Measurements from ENCODE around the gene UBAP1. TPM values are rescaled to one million over a fixed set of nuclear protein-coding genes. Genes with fewer than 3 reads are reported as not detected.

Gene UBAP1
- total RNA-seq (2022; extraction: Qiagen RNA extraction), result 45.9 to 53.5 TPM (median 49.4 TPM) in 5 replicates

DNA sequence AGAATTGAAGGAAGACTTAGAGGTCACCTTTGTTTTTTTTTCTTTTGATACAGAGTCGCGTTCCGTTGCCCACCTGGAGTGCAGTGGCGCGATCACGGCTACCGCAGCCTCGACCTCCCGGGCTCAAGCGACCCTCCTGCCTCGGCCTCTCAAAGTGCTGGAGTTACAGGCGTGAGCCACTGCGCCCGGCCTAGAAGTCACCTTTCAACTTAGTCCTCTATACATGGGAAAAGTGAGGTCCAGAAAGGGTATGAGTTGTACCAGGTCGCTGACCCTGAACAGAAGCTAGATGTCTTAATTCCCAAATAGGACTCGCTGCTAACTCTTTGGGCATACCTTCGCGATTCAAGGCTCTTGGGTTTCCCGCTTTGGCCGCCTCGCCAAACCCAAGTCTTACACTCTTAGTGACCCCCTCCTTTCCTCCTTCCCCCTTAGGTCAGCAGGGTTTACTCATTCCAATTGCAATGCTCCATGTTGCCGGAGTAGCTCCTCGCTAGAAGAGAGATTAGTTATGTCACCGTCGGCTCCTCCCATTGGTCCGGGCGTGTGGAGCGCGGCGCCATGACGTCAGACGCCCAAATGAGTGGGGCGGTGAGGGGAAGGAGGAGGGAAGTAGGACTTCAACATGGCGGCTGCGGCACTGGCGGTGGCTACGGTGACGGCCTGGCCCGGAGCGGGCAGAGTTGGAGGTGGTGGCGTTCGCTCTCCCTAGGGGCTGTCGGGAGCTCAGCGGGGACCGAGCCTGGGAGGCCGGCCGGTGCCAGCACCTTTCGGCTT, at the start of gene UBAP1:
Gene UBAP1, plus strand, starts transcription at position 608 of the 777 bp plus-strand sequence. CDS start 41,872 bp downstream, outside the sequence.

Other genes with a start within 250 kb of the UBAP1 start
- gene UBAP2, start 130.2 kb upstream of the UBAP1 start, total RNA-seq (2022; extraction: Qiagen RNA extraction), result 39.3 to 46.9 TPM (median 45.4 TPM) in 5 replicates
- 34.3 to 41.6 TPM (median 39.5 TPM) in 5 replicates for gene DCAF12, start 52.3 kb upstream of the UBAP1 start, total RNA-seq (2022; extraction: Qiagen RNA extraction)
- 2.9 to 3.5 TPM (median 3.2 TPM) in 5 replicates for gene KIF24, start 150.2 kb downstream of the UBAP1 start, total RNA-seq (2022; extraction: Qiagen RNA extraction)
- 23.5 to 24.9 TPM (median 23.9 TPM) in 5 replicates for gene NUDT2, start 150.5 kb downstream of the UBAP1 start, total RNA-seq (2022; extraction: Qiagen RNA extraction)
- gene MYORG, start 197.9 kb downstream of the UBAP1 start, total RNA-seq (2022; extraction: Qiagen RNA extraction), result 5.3 to 7.8 TPM (median 6.9 TPM) in 5 replicates